SKM-1 (cell line): ENCODE results near the gene UBAC1.
"Not testable (repeated sequence)": the region's sequence is repeated elsewhere in the genome, so short reads cannot be mapped to it uniquely, and the experiment has no call there.

Source experiments
- DNase-seq: peaks from one replicate; lab custom pipeline; 2025; ENCODE audit not compliant: unreplicated experiment; lab: John Stamatoyannopoulos, UW

UBAC1 gene

GRCh38 chr9:135960411-135961276 is 529 bp downstream of the UBAC1 start:
- DNase-seq: peak; percentile 58

DNA sequence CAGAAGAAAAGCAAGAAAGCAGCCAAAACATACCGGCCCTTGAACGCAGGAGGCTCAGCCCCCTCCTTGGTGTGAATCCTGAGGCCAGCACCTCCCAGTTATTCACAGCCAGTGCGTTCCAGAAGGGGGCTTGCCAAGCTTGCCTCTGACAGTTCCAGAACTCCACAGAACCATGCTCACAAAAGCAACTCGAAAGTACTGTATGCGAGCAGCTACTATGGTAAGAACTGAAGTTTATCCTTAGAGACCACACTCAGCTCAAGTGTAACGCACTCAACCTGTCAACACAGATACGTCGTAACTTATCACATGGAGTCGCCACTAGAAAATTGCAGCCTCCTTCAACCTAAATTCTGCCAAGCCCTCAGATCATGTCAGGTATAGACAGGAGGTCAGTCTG is 1.4 kb downstream of the UBAC1 start:
- DNase-seq: no peak

GRCh38 chr9:135958485-135958884 is 2.7 kb downstream of the UBAC1 start:
- no peak for DNase-seq

- DNase-seq: no peak
Observed at GRCh38 chr9:135957431-135957830, 3.7 kb downstream of the UBAC1 start.

- DNase-seq: no peak
Observed at GRCh38 chr9:135956802-135957174, 4.4 kb downstream of the UBAC1 start.

DNA sequence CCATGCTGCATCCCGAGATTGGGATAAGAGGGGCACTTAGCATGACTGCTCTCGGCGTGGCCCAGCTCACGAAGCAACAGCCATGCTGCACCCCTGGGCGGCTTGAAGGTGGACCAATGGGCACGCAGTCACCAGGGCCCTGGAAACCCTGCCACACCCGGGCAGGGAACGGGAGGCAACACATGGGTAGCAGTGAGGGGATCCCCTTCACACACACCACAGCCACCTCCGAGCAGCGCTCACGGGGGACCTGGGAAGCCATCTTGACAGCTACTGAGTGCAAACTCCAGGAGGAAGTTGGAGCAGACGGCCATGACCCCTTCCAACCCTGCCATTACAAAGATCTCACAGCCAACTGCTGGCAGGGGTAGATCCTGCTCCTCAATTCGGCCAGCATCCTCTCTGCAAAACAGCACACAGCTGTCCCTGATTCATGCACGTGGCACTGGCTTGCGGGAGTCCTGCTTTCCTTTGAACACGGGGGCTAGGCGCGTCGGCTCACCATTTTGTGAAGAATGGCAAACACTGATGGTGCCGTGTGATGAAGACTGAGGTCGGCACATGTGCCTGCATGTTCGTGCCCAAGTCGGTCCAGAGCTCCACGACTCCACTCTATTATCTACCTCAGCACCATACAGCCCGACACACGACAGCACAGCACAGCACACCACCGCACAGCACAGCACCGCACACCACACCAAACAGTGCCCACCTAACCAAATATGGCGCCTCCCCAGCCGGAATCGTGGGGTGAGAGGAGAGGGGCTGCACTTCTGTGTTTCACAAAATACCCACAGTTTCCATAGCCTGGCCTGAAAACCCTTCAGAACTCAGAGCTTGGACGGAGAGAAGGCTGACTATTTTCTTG is 5.0 kb downstream of the UBAC1 start:
- no peak for DNase-seq

- no peak for DNase-seq
Observed at GRCh38 chr9:135952664-135953206, 8.4 kb downstream of the UBAC1 start.

DNA sequence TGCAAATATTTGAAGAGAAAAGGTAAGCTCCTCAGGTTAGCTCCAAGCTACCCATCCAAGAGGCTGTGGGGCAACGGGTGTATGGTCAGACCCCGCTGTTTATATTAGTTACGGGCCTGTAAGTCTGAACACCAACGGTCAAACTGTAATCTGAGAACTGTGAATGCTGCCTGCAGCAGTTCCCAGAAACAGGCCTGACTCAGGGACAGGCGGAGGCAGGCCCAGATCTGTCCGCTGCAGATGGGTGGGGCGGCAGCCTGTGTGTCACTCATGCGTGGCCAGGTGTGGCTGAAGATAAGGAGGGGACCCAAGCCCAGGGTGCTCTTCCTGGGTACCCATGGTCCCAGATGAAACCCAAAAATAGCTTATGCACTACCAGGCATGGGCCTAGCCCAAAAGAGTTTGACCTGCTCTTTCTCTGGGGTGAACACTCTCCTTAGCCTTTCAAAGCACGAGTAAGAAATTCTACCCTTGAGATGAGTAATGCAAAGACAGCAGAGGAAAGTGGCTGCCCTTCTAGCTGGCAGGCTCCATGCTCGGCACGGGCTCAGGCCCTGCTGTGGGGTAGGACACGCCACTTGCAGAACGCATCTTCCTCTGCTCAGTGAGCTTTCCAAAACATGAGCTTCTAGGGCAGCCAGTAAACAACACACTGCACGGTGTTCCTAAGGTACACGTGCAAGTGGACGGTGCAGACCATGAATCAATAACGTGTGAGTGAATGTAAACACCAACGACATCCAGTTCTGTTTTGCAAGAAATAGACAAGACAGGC is 9.1 kb downstream of the UBAC1 start:
- no peak for DNase-seq

DNA sequence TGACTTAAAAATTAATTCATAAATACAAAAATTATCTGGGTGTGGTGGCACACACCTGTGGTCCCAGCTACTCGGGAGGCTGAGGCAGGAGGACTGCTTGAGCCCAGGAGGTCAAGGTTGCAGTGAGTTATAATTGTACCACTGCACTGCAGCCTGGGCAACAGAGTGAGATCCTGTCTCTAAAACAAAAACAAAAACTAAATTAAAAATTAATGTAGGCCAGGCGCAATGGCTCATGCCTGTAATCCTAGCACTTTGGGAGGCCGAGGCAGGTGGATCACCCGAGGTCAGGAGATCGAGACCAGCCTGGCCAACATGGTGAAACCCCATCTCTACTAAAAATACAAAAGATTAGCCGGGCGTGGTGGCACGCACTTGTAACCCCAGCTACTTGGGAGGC is 9.9 kb downstream of the UBAC1 start:
- not testable (repeated sequence) for DNase-seq

GRCh38 chr9:135950841-135951240 is 10.3 kb downstream of the UBAC1 start:
- not testable (repeated sequence) for DNase-seq

DNA sequence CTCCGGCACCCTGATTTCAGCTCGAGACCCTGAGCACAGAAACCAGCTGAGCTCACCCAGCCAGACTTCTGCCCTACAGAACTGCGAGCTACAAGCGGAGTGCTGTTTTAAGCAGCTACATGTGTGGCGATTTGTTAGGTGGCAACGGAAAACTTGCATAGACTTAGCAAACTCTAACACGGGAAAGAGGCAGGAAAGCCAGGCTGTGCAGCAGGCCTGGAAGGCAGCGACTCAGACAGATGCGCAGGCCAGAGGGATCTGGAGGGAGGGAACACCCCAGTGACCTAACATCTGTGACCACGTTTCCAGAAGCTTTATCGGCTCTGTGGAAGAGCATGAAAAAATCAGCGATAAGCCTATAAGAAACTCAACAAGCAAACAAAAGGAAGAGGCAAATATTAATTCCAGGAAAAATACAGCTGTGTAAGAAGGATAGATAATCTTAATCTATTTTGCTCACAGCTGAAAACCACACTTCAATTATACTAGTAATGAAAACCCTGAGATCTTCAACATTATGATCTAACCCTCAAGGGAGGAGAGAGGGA is 11.0 kb downstream of the UBAC1 start:
- no peak for DNase-seq

DNA sequence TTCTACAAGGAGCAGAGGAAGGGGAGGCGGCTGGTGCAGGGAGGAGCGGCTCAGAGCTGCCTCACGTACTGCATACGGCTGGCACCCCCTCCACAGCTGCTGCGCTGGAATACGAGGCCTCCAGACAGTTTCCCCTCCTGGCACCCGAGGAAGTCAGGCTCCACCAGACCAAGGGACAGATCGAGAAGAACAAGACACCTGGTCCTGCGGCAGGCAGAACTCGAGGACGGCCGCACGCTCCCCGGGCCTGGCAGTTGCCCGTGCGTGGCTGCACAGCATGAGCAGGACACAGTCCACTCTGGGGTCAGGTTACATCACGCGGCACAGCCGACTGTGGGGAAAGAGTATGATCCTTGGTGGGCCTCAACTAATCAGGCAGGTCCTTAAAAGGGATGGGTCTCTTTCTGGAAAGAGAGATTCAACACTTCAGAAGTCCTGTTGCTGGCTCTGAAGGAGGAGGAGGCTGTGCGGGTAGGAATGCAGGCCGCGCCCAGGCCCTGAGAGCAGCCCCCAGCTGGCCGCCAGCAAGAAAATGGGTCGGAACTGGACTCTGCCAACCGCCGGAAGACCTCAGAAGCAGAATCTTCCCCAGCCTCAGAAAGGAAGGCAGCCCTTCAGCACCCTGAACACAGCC is 11.6 kb downstream of the UBAC1 start:
- no peak for DNase-seq

GRCh38 chr9:135948968-135949367 is 12.2 kb downstream of the UBAC1 start:
- no peak for DNase-seq

DNA sequence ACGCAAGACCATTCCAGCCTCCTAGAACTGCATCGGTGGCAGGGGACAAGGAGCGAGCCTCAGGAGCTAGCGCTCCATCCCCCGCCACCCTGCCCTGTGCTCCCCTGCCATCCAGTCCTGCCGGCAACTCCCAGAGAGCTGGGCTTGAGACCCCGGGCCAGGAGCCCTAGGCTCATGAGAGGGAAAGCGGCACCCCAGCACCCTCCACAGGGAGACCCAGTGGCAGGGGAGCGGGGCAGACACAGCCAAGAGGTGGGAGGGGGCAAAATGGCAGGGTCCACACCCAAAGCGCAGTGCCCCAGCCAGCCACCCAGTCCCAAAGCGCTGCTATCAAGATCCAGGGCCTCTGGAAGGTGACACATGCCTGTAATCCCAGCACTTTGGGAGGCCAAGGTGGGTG is 12.7 kb downstream of the UBAC1 start:
- no peak for DNase-seq

- no peak for DNase-seq
Observed at GRCh38 chr9:135947582-135947981, 13.6 kb downstream of the UBAC1 start.

- not testable (repeated sequence) for DNase-seq
Observed at GRCh38 chr9:135947105-135947504, 14.1 kb downstream of the UBAC1 start.

- no peak for DNase-seq
Observed at GRCh38 chr9:135946392-135946994, 14.7 kb downstream of the UBAC1 start.

DNA sequence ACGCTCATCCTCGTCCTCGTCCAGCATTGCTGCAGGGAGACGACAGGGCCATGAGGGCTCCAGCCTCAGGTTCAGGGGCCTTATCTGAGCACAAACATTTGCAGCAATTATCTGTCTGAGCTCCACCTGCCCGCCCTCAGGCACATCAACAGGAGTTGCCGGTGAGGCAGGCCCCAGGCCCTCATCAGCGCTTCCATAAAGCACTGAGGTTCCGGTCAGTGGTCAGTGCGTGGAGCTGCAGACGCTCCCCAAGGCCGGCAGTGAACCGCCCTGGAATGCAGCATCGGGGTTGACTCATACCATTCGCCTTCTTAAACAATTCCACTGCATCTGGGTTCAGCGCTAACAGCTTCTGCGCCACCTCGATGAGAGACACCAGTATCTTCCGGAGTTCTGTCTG is 15.2 kb downstream of the UBAC1 start:
- no peak for DNase-seq

- no peak for DNase-seq
Observed at GRCh38 chr9:135944444-135945252, 16.5 kb downstream of the UBAC1 start.
